Neural cell (in vitro differentiated cells): ENCODE data around the gene TMCC2. TPM values are rescaled to one million over a fixed set of nuclear protein-coding genes. Genes with fewer than 3 reads are reported as not detected.

Source experiments
- H2AFZ ChIP-seq: fragments of 200-600, 300-800 bp; sonication (generic), shearing (Covaris generic); 2 replicates; pipeline ENCODE4 v1.6.0; 2014; ENCODE audit warnings: low read depth, mild to moderate bottlenecking, antibody characterized with exemption, low read length, moderate library complexity
- H3F3A ChIP-seq: fragments of 200-600 bp; shearing (Covaris generic); 2 replicates; pipeline ENCODE4 v1.6.1; 2016; ENCODE audit warnings: mild to moderate bottlenecking, moderate library complexity, mixed read lengths, antibody characterized with exemption, low read length; ENCODE audit not compliant: insufficient read depth, poor library complexity, severe bottlenecking
- H3K27ac ChIP-seq: fragments of 200-600, 300-800 bp; sonication (generic), shearing (Covaris generic); 2 replicates; pipeline ENCODE4 v1.5.1; 2014; ENCODE audit warnings: mild to moderate bottlenecking, low read length, moderate library complexity
- H3K27me3 ChIP-seq: fragments of 300-800, 200-600 bp; sonication (generic), shearing (Covaris generic); 2 replicates; pipeline ENCODE4 v1.6.0; 2014; ENCODE audit warnings: mild to moderate bottlenecking, low read depth, low read length, moderate library complexity; ENCODE audit not compliant: insufficient read depth
- H3K36me3 ChIP-seq: fragments of 300-800, 200-600 bp; sonication (generic), shearing (Covaris generic); 2 replicates; pipeline ENCODE4 v1.5.1; 2014; ENCODE audit warnings: mild to moderate bottlenecking, antibody characterized with exemption, low read length, moderate library complexity; ENCODE audit not compliant: insufficient read depth
- H3K4me2 ChIP-seq: fragments of 300-800, 200-600 bp; sonication (generic), shearing (Covaris generic); 2 replicates; pipeline ENCODE4 v1.6.0; 2014; ENCODE audit warnings: mild to moderate bottlenecking, low read length
- H3K4me3 ChIP-seq: fragments of 300-800, 200-600 bp; sonication (generic), shearing (Covaris generic); 2 replicates; pipeline ENCODE4 v1.5.1; 2014; ENCODE audit warnings: mild to moderate bottlenecking, low read length, moderate library complexity
- H3K79me2 ChIP-seq: fragments of 200-600 bp; shearing (Covaris generic); replicated peaks from 2 replicates; pipeline ENCODE4 v1.6.0; 2014; ENCODE audit warnings: mild to moderate bottlenecking, low read length, moderate library complexity; ENCODE audit not compliant: insufficient read depth
- H3K9ac ChIP-seq: fragments of 300-800, 200-600 bp; sonication (generic), shearing (Covaris generic); 2 replicates; pipeline ENCODE4 v1.6.1; 2016; ENCODE audit warnings: mild to moderate bottlenecking, low read length, mixed read lengths
- H3K9me2 ChIP-seq: fragments of 200-600 bp; shearing (Covaris generic); 2 replicates; pipeline ENCODE4 v1.6.1; 2016; ENCODE audit warnings: mild to moderate bottlenecking, low read length, mixed read lengths; ENCODE audit not compliant: insufficient read depth
- H3K9me3 ChIP-seq: fragments of 200-600, 300-800 bp; sonication (generic), shearing (Covaris generic); 2 replicates; pipeline ENCODE4 v1.6.1; 2016; ENCODE audit warnings: mild to moderate bottlenecking, mixed run types, low read length, moderate library complexity, mixed read lengths
- H4K20me1 ChIP-seq: fragments of 200-600 bp; shearing (Covaris generic); 2 replicates; pipeline ENCODE4 v1.6.1; 2016; ENCODE audit warnings: mild to moderate bottlenecking, mixed run types; ENCODE audit not compliant: insufficient read depth
- EP300 ChIP-seq: fragments of 450-650 bp; conservative IDR thresholded peaks from 2 replicates; pipeline ENCODE4 v1.6.1; 2014; ENCODE audit warnings: antibody characterized with exemption, mild to moderate bottlenecking, moderate library complexity; ENCODE audit not compliant: poor library complexity, severe bottlenecking
- EZH2 ChIP-seq: fragments of 200-600, 300-800 bp; shearing (Covaris generic), sonication (generic); IDR thresholded peaks from 2 replicates; pipeline ENCODE4 v1.6.1; 2014; ENCODE audit warnings: antibody characterized with exemption, low read length, borderline replicate concordance, mild to moderate bottlenecking; ENCODE audit not compliant: insufficient read depth, poor library complexity, severe bottlenecking
- MXI1 ChIP-seq: fragments of 450-650 bp; conservative IDR thresholded peaks from 2 replicates; pipeline ENCODE4 v1.6.1; 2014; ENCODE audit warnings: antibody characterized with exemption, mild to moderate bottlenecking; ENCODE audit not compliant: poor library complexity, severe bottlenecking
- POLR2AphosphoS5 ChIP-seq: IDR thresholded peaks from 2 replicates; pipeline ENCODE4 v1.6.1; 2012
- RAD21 ChIP-seq: fragments of 450-650 bp; conservative IDR thresholded peaks from 2 replicates; pipeline ENCODE4 v1.6.1; 2014; ENCODE audit warnings: antibody characterized with exemption, mild to moderate bottlenecking, moderate library complexity
- SMC3 ChIP-seq: fragments of 450-650 bp; conservative IDR thresholded peaks from 2 replicates; pipeline ENCODE4 v1.6.1; 2014; ENCODE audit warnings: antibody characterized with exemption, mild to moderate bottlenecking, moderate library complexity; ENCODE audit not compliant: poor library complexity
- TAF1 ChIP-seq: IDR thresholded peaks from 2 replicates; pipeline ENCODE4 v1.6.1; 2012; ENCODE audit warnings: low read depth
- polyA plus RNA-seq: library from polyadenylated mRNA; depleted of rRNA; stranded (reverse); fragments of >200 nt; gene quantifications from 2 replicates; pipeline ENCODE4 v1.2.3, GENCODE V29; 2014
- TF ChIP-seq, protein P1 (sequence below): IDR thresholded peaks from 2 replicates; pipeline ENCODE4 v1.6.1; 2012; ENCODE audit warnings: borderline replicate concordance
- TF ChIP-seq, protein P2 (sequence below): fragments of 450-650 bp; IDR thresholded peaks from 2 replicates; pipeline ENCODE4 v1.5.1; 2014; ENCODE audit warnings: antibody characterized with exemption, mild to moderate bottlenecking, moderate library complexity; ENCODE audit not compliant: poor library complexity, severe bottlenecking

The TMCC2 gene
- polyA plus RNA-seq, 1 donor from 2014 or later: 32.2 TPM

DNA sequence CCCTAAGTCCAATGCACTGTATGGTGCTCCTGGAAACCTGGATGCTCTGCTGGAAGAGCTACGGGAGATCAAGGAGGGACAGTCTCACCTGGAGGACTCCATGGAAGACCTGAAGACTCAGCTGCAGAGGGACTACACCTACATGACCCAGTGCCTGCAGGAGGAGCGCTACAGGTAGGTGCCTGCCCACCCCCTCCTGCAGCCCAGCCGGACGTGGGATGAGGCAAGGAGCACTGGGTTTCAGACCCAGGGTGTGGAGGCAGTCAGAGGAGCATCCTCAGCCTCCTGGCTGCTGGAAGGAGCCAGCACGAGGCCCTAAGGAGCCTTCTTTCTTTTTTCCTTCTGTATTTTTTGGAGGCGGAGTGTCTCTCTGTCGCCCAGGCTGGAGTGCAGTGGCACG is 42.0 kb downstream of the TMCC2 start:
- H3K9me3 ChIP-seq: no peaks in the 10 kb centered on the region
- H3K27me3 ChIP-seq: no peaks in the 10 kb centered on the region
- H3K79me2 ChIP-seq: no peaks in the 10 kb centered on the region
- no peak for TF ChIP-seq SMC3
- H2AFZ ChIP-seq: no peak overlapping the region
- H3K9me2 ChIP-seq: no peaks in the 10 kb centered on the region
- no peaks in the 10 kb centered on the region for H4K20me1 ChIP-seq
- no peaks in the 10 kb centered on the region for H3K36me3 ChIP-seq
- no peak overlapping the region for H3K4me2 ChIP-seq
- no peaks in the 10 kb centered on the region for H3F3A ChIP-seq
- H3K4me3 ChIP-seq: no peak overlapping the region
- H3K9ac ChIP-seq: no peak overlapping the region
- H3K27ac ChIP-seq: no peak overlapping the region

DNA sequence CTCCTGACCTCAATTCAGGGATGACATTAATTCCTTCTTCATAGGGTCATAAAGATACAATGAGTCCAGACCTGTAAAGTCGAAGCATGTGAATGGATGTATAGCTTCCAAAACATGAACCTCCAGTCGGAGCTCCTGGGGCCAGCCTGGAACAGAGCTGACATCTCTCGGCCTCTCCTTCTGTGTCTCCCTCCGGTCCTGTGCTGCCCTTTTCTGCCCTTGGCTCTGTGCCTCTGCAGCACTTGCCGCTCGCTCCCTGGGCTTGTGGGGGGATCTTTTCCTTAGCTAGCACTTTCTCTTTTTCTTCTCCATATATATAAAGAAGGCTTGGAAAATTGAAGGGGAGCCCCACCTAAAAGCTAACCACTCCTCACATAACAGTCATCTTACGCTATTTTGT is 42.5 kb downstream of the TMCC2 start:
- H3K27ac ChIP-seq: no peak overlapping the region
- no peaks in the 10 kb centered on the region for H3K9me2 ChIP-seq
- TF ChIP-seq, protein P1, sequence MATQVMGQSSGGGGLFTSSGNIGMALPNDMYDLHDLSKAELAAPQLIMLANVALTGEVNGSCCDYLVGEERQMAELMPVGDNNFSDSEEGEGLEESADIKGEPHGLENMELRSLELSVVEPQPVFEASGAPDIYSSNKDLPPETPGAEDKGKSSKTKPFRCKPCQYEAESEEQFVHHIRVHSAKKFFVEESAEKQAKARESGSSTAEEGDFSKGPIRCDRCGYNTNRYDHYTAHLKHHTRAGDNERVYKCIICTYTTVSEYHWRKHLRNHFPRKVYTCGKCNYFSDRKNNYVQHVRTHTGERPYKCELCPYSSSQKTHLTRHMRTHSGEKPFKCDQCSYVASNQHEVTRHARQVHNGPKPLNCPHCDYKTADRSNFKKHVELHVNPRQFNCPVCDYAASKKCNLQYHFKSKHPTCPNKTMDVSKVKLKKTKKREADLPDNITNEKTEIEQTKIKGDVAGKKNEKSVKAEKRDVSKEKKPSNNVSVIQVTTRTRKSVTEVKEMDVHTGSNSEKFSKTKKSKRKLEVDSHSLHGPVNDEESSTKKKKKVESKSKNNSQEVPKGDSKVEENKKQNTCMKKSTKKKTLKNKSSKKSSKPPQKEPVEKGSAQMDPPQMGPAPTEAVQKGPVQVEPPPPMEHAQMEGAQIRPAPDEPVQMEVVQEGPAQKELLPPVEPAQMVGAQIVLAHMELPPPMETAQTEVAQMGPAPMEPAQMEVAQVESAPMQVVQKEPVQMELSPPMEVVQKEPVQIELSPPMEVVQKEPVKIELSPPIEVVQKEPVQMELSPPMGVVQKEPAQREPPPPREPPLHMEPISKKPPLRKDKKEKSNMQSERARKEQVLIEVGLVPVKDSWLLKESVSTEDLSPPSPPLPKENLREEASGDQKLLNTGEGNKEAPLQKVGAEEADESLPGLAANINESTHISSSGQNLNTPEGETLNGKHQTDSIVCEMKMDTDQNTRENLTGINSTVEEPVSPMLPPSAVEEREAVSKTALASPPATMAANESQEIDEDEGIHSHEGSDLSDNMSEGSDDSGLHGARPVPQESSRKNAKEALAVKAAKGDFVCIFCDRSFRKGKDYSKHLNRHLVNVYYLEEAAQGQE: no peak
- no peak for TF ChIP-seq RAD21
- TF ChIP-seq EP300: no peak
- no peak overlapping the region for H3K9ac ChIP-seq
- H4K20me1 ChIP-seq: no peaks in the 10 kb centered on the region
- H3K4me3 ChIP-seq: no peak overlapping the region
- no peak overlapping the region for H3K4me2 ChIP-seq
- H3F3A ChIP-seq: no peaks in the 10 kb centered on the region
- no peaks in the 10 kb centered on the region for H3K27me3 ChIP-seq
- H2AFZ ChIP-seq: no peak overlapping the region
- no peaks in the 10 kb centered on the region for H3K9me3 ChIP-seq
- no peaks in the 10 kb centered on the region for H3K79me2 ChIP-seq
- H3K36me3 ChIP-seq: no peaks in the 10 kb centered on the region

DNA sequence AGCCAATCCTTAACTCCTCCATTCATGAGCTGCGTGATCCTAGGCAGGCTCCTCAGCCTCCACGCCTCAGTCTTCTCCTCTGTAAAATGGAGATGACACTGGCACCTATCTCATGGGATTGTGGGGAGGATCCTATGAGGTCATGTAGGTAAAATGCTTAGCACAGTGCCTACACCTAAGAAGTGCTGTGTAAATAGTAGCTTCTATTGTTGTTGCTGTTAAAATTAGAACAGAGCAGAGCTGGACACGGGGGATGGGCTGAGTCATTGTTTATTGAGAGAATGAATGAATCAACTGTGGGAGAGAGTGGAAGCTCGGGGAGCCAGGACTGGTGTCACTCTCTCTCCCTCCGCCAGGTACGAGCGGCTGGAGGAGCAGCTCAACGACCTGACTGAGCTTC is 43.0 kb downstream of the TMCC2 start:
- no peaks in the 10 kb centered on the region for H3K36me3 ChIP-seq
- H3K9ac ChIP-seq: no peak overlapping the region
- H3K27me3 ChIP-seq: no peaks in the 10 kb centered on the region
- no peaks in the 10 kb centered on the region for H3F3A ChIP-seq
- no peaks in the 10 kb centered on the region for H3K9me3 ChIP-seq
- TF ChIP-seq POLR2AphosphoS5 (no peak), SMC3 (no peak), EZH2 (no peak), EP300 (no peak), TAF1 (no peak), MXI1 (no peak), RAD21 (no peak)
- TF ChIP-seq, protein P2, sequence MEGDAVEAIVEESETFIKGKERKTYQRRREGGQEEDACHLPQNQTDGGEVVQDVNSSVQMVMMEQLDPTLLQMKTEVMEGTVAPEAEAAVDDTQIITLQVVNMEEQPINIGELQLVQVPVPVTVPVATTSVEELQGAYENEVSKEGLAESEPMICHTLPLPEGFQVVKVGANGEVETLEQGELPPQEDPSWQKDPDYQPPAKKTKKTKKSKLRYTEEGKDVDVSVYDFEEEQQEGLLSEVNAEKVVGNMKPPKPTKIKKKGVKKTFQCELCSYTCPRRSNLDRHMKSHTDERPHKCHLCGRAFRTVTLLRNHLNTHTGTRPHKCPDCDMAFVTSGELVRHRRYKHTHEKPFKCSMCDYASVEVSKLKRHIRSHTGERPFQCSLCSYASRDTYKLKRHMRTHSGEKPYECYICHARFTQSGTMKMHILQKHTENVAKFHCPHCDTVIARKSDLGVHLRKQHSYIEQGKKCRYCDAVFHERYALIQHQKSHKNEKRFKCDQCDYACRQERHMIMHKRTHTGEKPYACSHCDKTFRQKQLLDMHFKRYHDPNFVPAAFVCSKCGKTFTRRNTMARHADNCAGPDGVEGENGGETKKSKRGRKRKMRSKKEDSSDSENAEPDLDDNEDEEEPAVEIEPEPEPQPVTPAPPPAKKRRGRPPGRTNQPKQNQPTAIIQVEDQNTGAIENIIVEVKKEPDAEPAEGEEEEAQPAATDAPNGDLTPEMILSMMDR: no peak
- TF ChIP-seq, protein P1: no peak
- no peak overlapping the region for H3K27ac ChIP-seq
- H3K4me2 ChIP-seq: no peak overlapping the region
- H2AFZ ChIP-seq: no peak overlapping the region
- H4K20me1 ChIP-seq: no peaks in the 10 kb centered on the region
- no peaks in the 10 kb centered on the region for H3K79me2 ChIP-seq
- no peak overlapping the region for H3K4me3 ChIP-seq
- no peaks in the 10 kb centered on the region for H3K9me2 ChIP-seq
